GM18867 (cell line): ENCODE results near the gene CLPSL2.

Experiments used
- ATAC-seq: cut with Tn5 transposase; IDR thresholded peaks from one replicate; pipeline ENCODE4 v1.9.1; 2021; ENCODE audit warnings: mild to moderate bottlenecking, moderate library complexity; ENCODE audit not compliant: unreplicated experiment

Gene CLPSL2

GRCh38 chr6:35786272-35786671 lies 9.9 kb downstream of the CLPSL2 start:
- no peak for ATAC-seq

DNA sequence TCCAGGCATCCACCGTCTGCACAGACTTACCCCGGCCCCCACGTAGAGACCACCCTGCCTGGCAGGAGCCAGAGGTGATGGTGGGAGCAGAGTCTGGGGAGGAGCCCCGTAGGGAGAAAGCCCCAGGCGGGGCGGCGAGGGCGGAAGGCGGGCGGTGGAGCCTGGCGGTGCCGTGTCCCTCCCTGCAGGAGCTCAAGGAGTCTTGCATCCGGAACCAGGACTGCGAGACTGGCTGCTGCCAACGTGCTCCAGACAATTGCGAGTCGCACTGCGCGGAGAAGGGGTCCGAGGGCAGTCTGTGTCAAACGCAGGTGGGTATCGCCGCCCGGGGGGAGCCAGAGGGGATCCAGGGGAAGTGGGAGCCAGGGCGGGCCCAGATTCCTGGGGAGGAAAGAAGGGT lies 10.4 kb downstream of the CLPSL2 start:
- ATAC-seq, result no peak

GRCh38 chr6:35787266-35788218 lies 11.1 kb downstream of the CLPSL2 start:
- ATAC-seq, result no peak

- no peak for ATAC-seq
These were observed 12.1 kb downstream of the CLPSL2 start for GRCh38 chr6:35788423-35788982.

DNA sequence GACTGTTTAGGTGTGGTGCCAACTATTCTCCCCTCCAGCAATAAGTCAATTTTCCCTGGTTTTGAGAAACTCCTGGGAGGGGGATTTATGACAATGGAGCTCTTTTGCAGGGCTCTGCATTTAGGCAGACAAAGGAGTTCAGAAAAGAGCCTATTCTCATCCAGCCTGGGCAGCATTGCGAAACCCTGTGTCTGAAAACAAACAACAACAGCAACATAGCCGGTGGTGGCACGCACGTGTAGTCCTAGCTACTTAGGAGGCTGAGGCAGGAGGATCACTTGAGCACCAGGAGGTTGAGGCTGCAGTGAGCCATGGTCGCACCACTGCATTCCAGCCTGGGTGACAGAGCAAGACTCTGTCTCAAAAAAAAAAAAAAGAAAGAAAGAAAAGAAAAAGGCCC lies 14.3 kb downstream of the CLPSL2 start:
- ATAC-seq, result no peak

DNA sequence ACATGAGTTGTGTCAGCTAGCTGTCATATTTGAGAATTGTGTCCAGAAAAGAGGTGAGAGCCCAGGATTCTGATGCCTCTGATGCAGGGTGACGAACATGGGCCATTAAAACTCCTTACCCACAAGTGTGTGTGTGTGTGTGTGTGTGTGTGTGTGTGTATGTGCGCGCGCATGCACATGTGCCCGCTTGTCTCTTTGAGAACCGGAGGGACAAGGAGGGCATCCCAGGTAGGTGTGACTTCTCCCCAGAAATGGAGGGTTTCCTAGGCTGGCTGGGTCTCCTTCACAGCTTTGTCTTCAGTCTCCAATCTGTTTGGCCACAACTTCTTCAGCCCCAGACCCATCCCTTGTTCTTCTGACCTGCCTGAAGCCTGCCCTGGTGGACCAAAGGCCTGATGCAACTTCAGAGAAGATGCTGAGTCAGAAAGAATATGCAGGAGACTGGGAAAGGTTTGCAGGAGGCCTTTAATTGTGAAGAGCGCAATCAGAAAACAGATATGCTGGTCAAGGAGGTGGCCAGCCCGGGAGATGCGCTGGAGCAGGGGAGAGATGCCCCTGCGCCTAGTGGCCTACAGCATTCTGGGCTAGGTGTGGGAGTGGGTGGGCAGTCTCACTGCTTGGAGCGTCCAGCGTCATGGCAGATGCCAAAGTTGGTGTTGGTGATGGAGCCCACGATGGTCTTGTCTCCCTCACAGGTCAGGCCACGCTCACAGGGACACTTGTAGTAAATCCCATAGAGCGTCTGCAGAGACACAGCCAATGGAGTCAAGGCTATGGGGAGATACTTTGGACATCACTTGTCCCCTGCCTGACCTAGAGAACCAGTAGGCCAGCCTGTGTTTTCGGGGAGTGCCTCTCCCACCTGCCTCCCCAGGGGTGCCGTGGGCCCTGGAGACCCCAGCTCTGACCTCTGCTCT lies 18.4 kb downstream of the CLPSL2 start:
- no peak for ATAC-seq

DNA sequence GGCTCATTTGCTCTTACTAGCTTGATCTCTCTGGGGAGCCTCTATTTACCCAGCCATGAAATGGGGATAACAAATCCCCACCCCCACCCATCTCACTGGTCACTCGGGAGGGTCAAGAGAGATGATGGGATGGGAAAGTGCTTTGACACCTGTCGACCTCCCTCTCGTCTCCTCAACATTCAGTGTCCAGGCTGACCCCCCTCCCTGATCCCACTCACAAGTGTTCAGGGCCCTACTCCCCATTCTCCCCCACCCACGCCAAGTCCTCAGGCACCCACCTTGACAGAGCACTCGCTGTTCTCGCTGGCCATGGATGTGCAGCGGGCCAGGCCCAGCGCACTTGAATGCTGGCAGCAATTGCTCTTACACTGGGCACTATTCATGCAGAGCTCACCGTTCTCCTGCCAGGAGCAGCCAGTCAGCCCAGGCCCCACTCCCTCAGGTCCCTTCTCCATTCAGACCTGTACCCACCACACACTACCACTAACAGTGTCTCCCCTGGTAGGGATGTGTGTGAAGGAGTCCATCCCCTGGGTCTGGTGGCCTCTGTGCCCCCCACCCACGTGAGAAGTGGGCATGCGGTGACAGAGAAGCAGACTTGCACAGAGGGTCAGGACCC lies 19.2 kb downstream of the CLPSL2 start:
- ATAC-seq, result no peak

DNA sequence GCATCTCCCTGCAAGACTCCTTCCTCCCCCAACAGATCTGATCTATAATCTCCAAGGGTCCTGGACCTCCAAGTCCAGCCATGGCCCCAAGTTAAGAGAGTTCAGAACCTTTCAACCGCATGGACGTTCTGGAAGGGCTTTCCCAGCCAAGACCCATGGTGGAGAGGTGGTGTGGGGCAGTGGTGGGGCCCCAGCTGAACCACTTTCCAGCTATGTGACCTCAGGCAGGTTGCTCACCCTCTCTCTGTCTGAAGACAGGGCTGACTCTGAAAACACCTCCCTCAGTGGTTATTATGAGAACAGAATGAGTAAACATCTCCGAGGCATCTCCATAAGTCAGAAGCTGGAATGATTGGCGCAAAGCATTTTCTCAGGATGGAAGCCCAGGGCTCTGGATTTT lies 19.8 kb downstream of the CLPSL2 start:
- no peak for ATAC-seq

- no peak for ATAC-seq
These were observed 21.6 kb downstream of the CLPSL2 start for GRCh38 chr6:35797837-35798526.

- ATAC-seq, result no peak
These were observed 22.3 kb downstream of the CLPSL2 start for GRCh38 chr6:35798706-35799105.

DNA sequence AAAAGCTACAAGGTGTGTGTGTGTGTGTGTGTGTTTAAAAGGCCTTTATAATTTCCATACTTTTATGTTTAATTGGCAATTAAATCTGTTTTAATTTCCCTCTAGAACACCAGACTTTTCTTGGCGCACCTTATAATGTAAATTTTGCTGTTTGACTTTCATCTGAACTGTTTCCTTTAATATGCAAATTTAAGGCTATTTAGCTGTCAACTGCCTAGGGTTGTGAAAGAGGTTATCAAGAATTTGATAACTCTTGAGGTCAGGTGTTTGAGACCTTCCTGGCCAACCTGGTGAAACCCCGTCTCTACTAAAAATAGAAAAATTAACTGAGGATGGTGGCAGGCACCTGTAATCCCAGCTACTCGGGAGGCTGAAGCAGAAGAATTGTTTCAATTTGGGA lies 24.8 kb downstream of the CLPSL2 start:
- no peak for ATAC-seq

DNA sequence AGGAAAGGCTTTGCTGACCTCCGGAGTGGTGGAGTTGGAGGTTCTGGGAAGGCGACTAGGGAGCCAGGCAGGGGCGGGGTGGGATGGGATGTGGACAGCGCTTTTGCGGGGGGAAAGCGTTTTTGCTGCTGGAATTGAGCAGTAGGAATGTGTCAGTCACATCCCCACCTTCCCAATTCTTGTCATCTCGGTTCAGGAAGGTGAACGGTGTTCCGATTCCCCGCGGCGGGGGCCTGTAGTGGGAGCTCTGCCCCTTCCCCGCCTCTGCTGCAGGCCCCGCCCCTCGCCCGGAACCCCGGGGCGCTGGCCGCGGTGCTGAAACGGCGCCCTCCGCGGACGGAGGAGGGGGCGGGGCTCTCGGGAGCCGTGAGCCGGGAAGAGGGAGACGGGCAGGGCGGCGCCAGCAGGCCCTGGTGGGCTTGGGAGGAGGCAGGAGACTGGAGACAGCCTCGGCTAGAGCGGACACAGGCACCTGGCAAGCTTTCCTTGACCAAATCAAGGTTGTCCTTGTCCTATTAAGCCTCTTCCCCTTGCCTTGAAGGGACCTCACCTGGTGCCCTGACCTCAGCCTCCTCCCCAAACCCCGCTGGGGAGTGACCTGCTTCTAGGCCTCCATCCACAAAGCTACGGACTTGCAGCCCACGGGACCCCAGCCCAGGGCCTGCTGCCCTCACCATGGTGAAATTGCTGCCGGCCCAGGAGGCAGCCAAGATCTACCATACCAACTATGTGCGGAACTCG lies 28.8 kb downstream of the CLPSL2 start, which contains the start of gene LHFPL5:
LHFPL5 (plus strand) TSS at position 357 of the 741 bp plus-strand sequence; CDS start at position 676, 319 bp downstream.
- ATAC-seq, result no peak

DNA sequence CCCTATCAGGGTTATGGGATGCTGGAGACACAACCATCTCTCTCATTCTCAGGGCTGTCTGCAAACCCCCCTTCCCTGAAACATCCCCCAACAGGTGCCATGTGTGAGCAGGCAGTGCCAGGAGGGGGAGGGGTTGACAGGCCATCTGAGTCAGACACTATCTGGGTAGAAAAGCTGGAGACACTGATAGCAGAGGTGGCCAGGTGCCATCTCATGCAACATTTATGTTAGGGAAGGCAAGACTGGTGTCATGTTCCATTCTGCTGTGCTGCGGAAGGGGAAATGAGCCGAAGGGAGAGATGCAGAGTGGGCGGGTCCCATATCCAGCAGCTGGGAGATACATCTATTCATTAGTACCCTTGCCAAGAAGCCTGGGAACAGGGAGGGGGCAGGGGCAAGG lies 32.3 kb downstream of the CLPSL2 start:
- no peak for ATAC-seq

DNA sequence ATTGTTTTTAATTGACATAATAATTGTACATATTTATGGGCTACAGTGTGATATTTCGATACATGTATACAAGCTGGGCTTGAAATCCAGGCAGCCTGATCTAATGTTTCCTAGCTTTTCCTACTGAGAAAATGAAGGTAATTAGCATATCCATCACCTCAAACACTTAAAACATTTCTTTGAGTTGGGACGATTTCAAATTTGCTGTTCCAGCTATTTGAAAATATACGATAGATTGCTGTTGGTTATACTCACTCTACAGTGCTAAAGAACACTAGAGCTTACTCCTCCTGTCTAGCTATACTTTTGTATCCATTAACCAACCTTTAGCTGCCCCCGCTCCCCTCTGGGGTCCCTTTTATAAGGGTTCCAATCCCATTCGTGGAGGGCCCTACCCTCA lies 33.4 kb downstream of the CLPSL2 start:
- ATAC-seq, result no peak

- ATAC-seq, result no peak
These were observed 34.7 kb downstream of the CLPSL2 start for GRCh38 chr6:35810971-35811698.

GRCh38 chr6:35811699-35811995 lies 35.2 kb downstream of the CLPSL2 start:
- ATAC-seq, result no peak

DNA sequence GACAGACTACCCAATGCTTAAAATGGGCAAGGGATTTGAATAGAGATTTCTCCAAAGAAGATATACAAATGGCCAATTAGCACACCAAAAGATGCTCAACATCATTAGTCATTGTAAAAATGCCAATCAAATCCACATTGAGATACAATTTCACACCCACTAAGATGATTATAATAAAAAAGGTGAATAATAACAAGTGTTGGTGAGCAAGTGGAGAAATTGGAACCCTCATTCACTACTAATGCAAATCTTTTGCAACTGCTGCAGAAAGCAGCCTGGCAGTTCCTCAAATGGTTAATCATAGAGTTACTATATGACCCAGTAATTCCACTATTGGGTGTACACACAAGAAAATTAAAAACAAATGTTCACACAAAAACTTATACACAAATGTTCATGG lies 41.1 kb downstream of the CLPSL2 start:
- no peak for ATAC-seq

DNA sequence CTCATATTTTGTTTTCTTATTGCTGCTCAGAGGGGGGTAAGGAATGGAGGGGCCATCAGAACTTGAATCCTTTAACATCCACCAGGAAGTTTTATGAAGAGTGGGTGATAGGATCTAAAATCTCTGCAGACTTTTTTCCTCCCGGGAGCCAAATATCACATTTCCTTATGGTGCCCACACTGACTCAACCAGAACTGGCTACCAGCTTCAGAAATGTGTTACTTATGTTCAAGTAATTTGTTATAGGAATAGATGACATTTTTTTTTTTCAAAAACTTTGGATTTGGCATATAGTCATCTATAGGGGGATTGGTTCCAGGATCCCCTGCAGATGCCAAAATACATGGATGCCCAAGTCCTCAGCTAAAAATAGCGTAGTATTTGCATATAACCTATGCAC lies 47.2 kb downstream of the CLPSL2 start:
- no peak for ATAC-seq

DNA sequence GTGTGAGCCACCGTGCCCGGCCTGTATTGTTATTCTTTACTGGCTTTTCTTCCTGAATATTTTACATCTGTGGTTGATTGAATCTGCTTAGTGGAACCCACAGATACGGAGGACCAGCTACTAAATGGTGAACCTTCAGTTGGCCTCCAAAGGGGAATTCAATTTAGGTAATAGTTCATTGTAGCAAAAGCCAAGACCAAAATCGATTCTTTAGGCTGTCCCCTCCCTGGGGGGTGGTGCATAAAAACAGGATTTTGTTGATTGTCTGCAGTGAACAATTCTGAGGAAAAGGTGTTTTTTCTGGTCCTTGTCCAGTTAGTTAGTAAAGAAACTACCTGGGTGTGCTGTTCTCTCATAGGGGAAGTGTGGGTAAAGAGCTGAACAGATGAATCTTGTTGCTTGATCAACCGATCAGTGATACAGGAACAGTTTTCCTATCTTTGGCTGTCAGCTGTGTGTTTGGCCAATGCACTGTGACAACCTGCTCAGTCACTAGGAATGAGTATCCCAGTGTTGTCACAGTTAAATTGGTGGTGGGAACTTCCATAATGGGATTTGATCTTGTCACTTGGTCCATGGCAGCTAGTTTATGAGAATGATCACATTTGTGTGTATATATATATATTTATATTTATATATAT lies 48.3 kb downstream of the CLPSL2 start:
- ATAC-seq, result no peak
